Globus pallidus (tissue), 1 donor: ENCODE data around the gene LUZP2.

Experiments used
- DNase-seq: peaks from one replicate; pipeline ENCODE4 v3.0.0-alpha.2; 2015; ENCODE audit warnings: low spot score

Gene LUZP2

DNA sequence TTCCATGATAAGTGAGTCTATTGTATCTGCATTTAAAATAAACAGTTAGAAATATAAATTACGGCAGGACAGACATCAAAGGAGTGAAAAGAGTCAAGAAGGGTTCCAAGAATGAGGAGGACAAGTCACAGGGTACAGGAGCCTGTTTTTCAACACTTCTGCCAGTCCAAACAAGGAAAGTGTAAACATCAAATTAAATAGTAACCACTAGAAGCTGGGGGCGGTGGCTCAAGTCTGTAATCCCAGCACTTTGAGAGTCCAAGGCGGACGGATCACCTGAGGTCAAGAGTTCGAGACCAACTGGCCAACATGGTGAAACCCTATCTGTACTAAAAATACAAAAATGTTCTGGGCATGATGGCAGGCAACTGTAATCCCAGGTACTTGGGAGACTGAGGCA lies 219.6 kb downstream of the LUZP2 start:
- DNase-seq, result no peak

DNA sequence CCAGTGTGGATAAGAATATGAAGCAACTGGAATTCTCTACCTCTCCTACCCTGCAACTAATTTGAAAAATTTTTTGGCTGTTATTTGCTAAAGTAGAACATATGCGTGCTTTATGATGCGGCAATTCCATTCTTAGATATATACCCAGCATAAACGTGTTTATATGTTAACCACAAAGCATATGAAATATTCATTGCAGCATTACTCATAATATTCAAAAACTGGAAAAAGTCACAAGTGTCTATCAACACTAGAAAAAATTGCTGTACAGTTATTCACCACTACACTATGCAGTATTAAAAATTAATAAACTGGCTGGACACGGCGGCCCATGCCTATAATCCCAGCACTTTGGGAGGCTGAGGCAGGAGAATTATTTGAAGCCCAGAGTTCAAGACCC lies 226.4 kb downstream of the LUZP2 start:
- no peak for DNase-seq

DNA sequence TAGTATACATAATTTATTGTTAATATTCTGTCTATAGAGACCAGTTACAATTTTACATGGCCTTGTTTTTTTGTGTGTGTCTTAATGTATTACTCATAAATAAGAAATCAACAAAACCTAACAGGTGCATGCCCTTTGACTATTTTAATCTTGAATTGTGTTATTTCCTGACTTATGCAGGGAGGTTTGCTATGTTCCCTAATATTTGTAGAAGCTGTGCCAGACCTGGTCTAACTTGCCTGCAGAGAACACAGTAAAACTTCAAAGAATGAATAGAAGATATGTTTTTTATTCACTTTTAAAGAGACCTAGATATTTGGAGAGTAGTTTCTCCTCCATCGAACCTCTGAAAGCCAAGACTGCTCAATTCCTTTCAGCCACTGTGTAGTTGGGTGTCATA lies 234.7 kb downstream of the LUZP2 start:
- no peak for DNase-seq

DNA sequence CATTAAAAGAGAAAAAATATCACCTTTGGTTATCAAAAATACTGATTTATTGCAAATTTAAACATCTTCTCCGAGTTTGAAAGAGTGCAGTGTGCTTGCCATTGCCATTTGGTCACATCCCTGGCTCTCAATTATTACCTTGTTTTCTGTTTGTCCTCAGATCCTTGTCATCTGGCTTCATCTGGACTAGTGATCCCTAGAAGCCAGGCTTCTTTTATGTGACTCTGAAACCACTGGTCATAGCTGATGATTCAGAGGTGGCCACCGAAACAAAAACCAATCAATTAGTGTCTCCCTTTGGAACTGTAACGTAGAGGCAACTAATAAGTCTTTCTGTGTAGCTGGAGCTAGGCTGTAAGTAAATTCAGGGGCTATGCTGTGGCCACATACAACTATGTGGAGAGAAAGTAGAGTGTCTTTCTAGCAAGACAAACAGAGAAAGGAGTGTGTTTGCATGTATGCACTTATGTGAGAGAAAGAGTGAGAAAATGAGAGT lies 237.9 kb downstream of the LUZP2 start:
- DNase-seq, result no peak

DNA sequence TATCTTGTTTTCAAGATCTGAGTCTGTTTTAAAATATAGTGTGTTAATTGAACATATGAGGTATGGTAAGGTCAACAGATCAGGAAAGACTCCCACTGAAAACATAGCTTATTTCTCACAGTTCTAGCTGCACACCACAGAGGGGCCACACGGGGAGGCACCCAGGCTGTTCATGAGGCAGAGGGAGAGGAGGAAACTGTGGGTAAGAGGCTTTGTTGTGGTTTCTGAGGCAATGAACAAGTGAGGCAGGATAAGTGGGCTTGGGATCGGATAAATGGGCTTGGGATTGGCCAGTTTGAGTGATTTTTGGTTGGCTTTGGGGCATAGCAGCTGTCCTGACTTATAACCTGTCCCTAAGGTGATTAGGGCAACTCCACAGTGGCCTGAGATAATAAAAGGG lies 242.1 kb downstream of the LUZP2 start:
- DNase-seq, result no peak

DNA sequence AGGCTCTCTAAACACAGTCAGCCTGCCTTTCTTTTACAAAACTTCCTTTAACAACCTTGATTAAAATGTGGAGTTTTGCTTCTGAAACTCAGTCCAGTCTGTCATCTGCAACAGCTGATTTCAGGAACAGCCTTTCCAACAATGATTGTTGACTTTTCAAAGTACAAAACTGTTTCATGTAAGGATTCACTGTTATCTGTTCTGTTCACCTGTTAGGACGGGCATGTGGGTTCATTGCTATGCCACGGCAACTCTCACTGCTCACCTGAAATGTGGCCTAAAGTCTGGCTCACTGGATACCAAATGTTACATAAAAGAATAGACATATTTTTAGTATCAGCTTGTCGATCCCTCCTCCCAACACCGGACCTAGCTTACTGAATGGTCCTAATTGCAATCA lies 242.8 kb downstream of the LUZP2 start:
- DNase-seq, result no peak

DNA sequence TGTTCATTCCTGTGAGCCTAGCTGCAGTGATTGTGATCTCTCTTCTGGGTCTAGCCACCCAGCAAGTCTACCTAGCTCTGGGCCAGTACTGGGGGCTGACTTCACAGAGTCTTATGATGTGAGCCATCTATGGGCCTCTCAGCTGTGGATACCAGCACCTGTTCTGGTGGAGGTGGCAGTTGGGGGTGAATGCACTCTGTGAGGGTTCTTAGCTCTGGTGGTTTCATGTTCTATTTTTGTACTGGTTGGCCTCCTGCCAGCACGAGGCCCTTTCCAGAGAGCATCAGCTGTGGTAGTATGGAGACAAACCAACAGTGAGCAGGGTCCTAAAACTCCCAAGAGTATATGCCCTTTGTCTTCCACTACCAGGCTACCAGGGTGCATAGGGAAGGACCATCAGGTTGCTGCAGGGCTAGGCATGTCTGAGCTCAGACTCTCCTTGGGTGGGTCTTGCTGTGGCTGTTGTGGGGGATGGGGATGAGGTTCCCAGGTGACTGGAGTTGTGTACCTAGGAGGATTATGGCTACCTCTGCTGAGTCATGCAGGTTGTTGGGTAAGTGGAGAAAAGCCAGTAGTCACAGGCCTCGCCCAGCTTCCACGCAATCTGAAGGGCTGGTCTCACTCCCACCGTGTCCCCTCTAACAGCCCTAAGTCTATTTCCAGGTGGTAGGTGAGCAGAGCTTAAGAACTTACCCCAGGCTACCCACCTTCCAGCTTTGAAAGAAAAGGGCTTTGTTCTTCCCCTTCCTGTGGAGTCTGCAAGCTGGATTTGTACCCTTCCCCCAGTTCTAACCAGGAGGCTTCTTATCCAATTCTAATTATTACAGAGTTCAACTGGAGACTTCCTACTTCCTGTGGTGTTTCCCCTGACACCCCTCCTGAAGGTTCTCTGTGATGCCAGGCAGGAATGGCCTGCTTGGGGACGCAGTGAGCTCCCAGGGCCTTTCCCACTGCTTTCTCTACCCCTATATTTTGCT lies 250.7 kb downstream of the LUZP2 start:
- no peak for DNase-seq

DNA sequence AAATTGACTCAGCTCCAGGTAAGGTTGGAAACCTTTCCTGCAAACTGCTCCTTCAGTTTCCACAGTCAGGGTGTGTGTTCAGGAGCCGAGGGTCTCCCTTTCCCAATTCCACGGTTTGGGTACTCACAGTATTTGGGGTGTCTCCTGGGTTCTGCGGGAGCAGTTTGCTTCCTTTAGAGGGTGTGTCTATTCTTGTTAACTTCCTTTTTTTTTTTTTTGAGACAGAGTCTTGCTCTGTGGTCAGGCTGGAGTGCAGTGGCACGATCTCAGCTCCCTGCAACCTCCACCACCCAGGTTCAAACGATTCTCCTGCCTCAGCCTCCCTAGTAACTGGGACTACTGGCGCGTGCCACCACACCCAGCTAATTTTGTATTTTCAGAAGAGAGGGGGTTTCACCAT lies 251.4 kb downstream of the LUZP2 start:
- DNase-seq, result no peak

DNA sequence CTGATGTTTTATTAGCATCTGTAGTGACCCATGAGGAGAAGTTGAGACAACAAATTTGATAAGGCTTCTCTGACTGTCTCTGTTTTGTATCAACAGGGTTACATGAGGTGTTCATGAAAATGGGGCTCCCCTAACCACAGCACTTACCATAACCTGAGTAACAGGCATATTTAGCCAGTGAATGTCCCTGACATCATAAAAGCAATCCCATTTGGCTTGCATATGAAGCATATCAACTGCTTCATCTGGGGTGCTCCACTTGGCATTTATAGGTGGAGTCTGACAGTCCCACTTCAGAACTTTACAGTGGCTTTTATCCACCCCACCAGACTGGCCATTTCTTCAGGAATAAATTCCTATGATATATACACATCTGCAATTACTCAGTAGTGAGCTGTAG lies 257.6 kb downstream of the LUZP2 start:
- no peak for DNase-seq

DNA sequence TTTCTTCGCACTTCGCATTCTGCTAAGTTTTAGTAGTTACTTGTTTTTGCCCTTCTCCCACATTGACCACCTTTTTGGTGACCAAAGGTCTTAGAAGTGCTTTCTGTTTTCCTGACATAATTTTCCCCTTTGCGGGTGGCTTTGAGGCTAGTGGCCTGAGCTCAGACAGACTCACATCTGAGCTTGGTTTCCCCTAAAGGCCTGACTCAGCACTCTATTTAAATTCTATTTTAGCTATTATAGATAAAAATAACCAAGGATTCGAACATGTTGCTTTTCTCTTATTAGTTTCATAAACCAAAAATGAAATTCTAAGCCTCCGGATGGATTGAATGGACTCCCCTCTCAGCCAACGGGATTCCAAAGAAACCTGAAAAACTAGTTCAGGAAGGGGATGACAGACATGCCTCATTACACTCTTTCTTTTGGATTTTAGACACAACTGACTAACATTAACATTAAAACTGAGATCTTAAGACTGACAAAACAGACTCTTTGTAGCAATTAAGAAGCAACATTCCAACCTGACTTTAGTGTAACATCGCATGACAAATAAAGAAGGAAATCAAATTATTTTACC lies 258.5 kb downstream of the LUZP2 start:
- no peak for DNase-seq

DNA sequence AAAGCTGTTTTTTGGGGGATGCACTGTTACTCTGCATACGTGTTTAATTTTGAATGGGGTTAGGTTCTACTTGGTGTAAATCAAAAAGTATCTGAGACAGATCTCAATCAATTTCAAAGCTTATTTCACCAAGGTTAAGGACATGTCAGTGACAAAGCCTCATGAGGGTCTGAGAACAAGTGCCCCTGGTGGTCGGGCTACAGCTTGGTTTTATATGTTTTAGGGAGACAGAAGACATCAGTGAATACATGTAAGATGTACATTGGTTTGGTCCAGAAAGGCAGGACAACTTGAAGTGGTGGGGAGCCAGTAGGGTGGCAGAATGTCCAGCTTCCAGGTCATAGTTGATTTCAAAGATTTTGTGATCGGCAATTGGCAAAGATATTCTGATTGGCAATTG lies 262.9 kb downstream of the LUZP2 start:
- DNase-seq, result no peak

DNA sequence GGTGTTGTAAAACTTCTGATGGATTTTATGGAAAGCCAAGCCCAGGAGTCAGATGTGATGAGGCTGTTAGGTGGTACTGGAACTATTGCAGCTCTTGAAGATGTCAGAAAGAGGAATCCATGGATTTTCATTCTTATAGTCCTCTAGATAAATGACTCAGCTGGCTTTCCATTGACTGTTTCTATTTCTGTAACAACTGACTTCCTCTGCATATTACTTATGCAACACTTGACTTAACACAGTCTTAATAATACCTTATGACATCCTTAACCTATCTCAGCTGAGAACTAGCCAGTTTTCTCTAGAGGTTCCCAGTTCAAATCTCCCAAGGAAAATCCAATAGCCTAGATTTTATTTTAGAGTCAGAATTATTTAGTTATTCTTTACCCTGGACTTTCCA lies 263.8 kb downstream of the LUZP2 start:
- DNase-seq, result no peak

DNA sequence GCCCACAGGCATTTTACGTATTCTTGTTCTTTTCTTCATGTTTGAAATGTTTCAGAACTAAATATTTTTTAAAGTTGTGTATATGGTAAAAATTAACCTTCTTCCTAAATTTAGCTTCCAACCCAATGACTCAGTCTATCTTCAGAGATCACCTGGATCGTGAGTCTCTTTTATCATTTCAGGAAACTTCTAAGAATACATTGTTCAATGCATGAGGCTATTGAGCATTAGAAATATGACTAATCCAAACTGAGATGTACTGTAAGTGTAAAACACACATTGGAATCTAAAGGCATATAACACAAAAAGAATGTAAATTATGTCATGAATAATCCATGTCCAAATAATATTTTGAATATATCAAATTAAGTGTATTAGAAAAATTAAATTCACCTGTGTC lies 265.2 kb downstream of the LUZP2 start:
- DNase-seq, result no peak

DNA sequence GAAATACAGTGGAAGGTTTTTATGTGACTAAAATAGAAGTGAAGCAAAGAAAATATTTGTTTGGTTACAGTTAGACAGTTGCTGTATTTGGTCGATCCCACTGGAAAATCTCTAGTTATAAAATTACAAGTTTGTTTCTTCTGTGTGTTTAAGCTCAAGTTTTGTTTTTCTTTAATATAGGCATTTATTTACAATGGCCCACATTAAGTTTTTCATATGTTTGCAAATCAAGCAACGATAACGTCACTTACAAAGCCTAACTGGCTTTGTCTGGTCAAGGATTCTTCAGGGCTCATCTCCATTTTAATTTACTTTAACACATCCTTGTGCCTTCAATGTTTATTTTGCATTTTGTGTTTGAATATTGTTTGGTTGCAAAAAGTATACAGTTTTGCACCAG lies 270.6 kb downstream of the LUZP2 start:
- DNase-seq, result no peak

DNA sequence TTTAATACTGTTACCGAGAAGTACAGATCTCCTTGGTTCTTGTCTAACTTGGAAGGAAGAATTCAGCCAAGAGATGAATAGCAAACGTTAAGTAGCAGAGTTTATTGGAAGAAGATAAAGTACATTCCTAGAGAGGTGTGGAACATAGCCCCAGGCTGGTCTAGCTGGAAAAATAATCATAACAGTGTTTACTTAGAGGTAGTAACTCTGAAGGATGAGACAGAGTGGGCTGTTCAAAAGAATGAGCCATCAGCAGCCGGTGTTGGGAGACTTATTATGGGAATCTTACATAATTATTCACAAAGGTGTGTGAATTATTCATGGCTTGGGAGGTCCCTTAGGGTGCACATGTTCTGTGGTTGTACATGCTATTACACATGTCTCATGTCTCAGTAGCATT lies 276.5 kb downstream of the LUZP2 start:
- DNase-seq, result no peak

DNA sequence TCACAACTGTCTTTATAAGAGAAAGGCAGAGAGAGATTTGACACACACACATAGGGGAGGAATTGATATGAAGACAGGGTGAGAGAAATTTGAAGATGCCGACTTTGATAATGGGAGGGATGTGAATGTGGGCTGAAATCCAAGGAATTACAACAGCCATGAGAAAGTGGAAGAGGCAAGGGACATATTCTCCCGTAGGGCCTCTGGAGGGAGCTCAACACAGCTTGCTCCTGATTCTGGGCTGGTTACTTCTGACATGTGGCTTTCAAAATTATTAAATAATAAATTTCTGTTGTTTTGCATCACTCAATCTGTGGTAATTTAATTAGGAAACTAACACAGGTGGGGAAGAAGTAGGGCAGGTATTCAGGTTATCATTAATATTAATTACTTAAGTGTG lies 282.9 kb downstream of the LUZP2 start:
- no peak for DNase-seq

DNA sequence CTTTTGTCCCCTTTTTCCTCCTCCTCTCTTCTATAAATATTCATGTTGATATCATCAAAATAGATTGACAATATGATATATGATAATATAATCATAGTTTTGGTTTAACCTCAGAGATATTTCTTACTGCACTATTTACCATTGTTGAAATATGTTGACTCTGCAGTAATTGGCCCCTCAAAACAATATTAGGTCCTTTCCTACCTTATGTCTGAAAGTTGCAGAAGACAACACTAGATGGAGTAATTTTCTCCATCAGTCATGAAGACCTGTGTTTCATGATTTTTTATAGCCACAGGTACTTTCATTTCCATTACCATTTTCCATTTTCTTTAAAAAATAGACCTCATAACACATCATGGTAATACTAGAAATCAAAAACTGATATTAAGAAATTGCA lies 284.4 kb downstream of the LUZP2 start:
- DNase-seq, result no peak

DNA sequence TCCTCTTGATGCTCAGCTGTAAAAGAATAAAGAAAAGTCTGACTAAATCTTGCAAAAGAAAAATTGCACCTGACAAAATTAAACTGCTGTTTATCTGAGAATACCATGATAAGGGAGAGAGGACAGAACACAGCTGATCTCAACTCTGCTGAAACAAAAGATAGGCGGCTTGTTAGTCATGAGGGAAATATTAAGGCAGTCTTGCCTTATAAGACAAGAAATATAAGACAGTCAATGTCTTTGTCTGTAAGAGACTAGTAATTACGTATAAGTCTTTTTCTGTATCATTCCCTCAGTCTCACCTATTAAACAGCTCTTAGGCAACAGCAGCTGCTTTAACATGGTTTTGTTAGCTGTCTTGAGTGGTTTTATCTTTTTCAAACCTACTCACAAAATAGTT lies 296.6 kb downstream of the LUZP2 start:
- DNase-seq, result no peak

DNA sequence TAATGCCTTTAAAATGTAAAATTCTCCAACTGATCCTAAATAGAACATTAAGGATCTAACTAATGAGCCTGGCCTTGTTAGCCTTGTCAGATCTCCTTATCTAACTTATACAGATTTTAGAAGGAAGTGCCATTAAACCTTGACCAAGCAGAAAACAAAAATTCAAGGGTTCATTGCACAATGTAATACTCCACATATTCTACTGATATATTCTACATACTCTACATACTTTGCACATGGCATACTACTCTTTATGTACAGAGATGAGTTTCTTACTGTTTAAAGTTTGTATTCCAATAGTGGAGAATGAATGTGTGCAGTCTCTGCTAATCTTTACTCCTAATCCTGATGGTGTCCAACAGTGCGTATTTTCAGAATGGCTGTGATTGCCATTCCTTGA lies 297.2 kb downstream of the LUZP2 start:
- no peak for DNase-seq

DNA sequence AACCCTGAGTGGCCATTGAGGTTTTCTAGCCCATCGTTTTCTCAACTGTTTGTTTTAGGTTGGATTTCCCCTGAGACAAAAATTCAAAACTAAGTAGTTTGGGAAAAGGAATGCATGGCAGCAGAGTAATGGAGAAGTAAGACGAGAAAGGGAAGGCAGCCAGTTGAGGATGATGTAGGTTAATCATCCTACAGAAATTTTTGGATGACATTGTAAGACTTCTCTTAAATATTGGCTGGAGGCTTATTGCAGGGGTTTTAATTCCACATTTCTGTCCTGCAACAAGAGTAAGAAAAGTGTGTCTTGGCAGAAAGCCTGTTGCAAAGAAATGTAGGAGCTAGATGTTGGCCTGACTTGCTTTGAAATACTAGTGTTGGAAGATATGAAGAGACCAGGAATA lies 308.8 kb downstream of the LUZP2 start:
- no peak for DNase-seq

DNA sequence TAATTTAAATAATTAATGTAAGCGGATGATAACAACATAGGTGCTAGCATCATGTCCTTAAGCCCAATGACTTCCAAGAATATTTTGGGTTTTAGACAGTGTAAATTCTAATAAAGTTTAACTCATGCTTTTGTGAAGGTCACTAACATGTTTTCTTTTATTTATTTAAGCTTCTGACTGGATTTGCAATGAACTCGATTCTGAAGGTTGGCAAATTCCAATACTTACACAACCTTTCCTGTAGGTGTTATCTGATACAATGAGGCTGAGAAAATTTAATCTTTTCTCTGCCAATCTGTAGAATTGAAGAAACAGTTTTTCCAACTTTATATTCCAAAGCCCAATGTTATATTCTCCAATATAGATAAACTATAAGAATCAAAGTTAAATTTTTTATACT lies 311.3 kb downstream of the LUZP2 start:
- no peak for DNase-seq

DNA sequence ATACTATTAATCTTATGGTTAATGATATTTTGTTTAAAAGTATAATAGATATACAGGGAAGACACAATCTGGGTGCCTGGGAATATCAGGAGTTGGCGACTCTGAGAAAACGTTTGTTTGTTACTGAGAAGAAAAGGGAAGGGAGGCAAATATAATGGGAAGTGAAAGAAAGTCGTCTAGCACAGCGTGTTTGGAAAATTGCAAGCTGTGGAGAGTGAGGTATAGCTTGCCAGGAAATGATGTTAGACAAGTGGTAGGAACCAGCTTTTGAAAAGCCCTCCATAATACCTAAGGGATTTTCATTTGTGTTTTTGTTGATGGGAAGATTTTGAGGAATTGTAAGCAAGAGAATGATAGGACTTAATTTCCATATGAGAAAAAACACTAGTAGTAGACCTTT lies 322.2 kb downstream of the LUZP2 start:
- DNase-seq, result peak; percentile 36

DNA sequence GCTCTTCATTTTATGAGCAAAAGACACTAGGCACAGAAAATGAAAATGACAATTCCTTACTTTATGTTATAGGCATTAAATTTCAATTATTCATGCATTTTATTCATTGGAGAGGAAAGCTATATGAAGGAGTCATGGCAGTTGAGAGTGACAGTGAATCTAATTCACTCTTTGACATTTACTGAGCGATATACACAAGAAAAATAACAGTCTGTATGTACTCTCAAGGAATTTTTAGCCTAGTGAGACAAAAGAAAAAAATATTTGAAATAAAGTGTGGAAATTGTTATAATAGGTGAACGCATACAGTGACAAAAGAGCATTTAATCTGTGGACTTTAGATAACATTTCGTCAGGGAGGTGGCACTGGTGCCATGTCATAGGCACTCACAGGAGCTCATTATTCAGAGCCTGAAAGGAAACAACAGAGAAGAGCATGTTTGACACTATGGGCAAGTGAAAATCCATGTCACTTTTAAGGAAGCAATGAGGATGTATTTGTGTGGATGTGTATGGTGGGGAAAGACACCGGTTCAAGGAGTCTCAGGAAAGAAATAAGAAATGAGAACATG lies 323.1 kb downstream of the LUZP2 start:
- DNase-seq, result no peak
